Umbilical cord (tissue), 2 donors: ENCODE results near the gene RPTOR. TPM values are rescaled to one million over a fixed set of nuclear protein-coding genes. Genes with fewer than 3 reads are reported as not detected.

Experiments
- DNase-seq: peaks from one replicate; pipeline ENCODE4 v3.0.0-alpha.2; 2015; ENCODE audit warnings: low spot score
- total RNA-seq: library from RNA; depleted of rRNA; stranded (reverse); fragments of >200 nt; gene quantifications from one replicate; pipeline ENCODE4 v1.2.3, GENCODE V29; 2014; ENCODE audit warnings: low replicate concordance; ENCODE audit not compliant: insufficient read depth

Gene RPTOR
- total RNA-seq, 1 donor from 2014 or later, result 19.7 TPM

DNA sequence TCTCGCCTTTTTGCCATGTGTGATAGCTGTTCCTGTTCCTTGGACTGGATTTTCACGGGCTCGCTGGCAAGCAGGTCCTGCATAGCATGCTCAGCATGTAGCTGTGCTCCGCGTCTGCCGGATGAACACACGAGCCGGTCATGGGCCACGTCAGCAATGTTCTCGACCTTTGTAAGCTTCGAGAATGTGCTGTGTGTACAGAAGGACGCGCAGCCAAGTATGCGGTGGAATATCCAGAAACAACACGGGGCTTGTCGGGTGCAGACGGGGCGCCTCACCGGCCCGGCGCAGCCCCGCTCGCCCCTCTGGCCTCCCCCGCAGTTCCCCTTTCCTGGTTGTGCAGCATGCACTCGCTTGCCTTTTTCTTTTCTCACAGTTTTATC lies 42.2 kb downstream of the RPTOR start:
- DNase-seq, result no peak

DNA sequence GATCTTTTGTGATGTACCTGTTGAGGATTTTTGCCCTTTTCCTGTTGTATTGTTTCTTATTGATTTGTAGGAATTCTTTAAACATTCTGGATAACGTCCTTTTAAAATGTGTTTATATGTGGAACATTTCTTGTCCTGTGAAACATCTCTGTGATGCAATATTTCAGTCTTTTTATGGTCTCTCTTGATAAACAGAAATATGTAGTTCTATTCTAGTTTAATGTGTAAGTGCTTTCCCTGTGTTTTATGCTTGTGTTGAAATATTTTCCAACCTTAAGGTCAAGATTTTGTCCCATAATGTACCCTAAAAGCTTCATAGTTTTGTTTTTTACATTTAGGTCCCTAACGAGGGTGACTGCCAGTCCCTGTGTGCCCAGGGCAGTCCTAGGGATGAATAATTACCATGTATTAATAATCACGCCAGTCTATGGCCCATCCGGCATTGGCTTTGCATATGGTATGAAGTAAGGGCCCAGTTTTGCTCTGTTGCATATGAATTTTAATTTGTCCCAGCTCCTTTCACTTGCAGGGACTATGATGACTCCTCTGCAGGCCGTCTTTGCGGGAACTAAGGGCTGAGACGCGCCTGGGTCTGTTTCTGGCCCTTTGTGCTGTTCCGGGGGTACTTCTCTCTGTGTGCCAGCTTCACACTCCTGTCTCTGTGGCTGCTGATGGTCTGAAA lies 44.2 kb downstream of the RPTOR start:
- peak; percentile 40 for DNase-seq

DNA sequence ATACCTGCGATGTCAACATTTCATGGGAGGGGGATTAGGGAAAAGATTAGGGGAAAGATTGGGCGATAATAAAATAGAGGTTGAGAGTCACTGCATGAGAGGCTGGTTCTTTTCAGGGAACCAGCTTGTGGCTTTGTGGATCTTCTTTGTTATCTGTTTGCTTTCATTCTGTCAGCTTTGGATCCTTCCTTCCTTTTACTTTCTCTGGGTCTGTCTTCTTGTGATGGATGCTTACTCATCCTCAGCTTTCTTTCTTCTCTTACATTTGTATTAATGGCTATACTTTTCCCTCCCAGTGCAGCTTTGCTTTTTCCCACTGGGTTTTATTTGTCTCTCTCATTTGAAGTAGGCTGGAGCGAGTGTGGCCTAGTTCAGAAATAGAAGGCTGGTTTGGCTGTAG lies 47.1 kb downstream of the RPTOR start:
- DNase-seq, result no peak

DNA sequence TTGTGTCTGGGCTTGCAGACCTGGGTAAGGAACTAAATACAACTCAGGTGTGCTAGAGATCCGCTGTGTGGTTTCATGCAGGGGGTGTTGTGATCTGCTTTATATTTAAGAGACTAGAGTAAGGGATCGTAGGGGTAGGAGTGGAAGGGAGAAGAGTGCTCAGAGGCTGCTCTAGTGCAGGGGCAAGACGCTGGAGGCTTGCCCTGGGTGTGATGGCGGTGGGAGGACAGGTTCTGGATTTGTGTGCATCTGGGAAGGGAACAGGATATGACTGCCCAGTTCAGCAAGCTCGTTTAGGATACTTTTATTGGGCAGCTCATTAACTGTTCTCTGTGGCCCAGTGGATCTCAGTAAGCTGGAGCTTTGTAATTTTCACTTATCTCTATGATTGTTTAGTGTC lies 47.6 kb downstream of the RPTOR start:
- no peak for DNase-seq

DNA sequence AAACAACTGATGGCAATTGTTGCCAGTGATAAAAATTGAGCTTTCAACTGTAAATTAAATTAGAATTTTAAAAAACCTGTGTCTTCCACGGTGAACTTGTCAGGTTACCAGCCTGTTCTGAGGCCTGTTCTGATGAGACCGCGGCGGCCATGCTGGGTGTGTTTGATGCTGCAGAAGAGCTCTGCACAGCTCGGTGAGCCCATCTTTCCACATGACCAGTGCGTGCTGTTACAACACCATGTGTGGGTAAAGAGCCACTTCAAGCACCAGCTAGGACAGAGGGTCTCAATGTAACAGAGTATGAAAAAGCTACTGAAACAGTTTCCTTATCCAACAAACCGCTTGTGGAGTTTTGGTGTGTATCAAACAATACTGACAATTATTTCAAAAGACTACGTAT lies 48.5 kb downstream of the RPTOR start:
- DNase-seq, result no peak

DNA sequence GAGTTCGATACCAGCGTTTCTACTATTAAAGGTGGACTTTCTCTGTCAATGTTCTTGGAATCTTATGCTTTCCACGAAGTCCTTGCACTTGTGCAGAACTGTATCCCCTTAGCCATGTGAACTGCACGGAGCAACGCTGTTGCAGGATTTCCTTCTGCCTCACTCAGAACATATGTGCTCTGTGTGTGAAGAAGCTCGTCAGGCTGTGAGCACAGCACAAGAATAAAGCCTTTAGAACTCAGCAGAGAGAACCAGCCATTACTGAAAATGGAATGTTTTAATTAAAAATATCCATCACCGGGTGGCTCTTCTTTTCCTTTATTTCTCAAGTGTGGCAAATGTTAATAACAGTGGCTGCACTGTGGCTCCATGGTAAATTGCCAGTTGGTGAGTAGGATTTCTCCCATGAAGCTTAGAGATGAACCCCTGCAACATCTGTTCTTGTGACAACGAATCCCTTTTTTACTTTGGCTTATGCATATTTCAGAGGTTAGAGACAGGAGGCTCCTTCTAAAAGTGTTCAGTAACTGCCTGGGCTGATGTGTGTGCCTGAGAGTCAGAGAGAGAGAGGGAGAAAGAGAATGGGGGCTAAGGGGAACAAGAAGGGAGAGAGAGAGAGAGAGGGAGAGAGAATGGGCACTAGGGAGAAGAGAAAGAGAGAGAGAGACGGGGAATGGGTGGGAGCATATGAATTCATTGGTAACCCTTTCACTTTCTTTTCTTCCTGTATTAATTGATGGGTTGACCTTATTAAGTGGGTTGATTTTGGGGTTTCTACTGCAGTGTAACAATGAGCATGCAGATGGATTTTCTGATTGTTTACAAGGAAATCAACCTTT lies 50.0 kb downstream of the RPTOR start:
- no peak for DNase-seq

DNA sequence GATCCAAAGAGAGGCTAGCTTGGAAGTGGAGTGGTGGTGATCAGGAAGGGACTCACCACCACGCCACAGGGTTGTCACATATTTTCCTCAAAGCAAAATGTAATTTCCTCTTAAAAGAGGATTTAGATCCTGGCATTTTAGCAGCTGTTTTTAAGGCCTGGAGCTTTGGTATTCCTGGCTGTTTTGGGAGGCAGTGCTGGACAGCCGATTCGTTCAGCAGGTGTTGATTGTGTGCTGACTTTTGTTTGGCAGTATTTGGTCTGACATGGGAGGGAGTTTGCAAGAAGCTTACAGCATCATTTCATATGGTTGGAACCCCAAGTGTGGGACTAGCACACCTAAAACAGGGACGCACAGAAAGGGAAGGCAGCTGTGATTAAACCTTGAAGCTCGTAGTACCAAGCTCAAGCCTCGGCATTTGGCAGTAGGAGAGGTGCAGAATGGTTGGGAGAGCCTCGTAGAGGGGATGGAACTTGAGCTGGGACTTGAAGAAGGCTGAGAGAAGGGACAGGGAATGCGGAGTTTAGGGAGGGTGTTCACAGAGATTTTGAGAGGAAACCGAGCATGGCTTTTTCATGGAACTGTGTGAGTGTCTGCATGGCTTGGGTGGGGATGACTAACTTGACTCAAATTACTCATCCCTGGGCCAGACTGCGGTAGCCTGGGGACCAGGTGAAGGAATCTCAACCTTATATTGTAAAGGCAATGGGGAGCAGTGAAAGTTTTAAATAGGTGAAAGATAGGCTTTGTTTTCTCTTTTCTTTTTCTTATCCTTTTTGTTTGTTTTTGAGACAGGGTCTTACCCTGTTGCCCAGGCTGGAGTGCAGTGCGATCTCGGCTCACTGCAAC lies 52.3 kb downstream of the RPTOR start:
- no peak for DNase-seq

DNA sequence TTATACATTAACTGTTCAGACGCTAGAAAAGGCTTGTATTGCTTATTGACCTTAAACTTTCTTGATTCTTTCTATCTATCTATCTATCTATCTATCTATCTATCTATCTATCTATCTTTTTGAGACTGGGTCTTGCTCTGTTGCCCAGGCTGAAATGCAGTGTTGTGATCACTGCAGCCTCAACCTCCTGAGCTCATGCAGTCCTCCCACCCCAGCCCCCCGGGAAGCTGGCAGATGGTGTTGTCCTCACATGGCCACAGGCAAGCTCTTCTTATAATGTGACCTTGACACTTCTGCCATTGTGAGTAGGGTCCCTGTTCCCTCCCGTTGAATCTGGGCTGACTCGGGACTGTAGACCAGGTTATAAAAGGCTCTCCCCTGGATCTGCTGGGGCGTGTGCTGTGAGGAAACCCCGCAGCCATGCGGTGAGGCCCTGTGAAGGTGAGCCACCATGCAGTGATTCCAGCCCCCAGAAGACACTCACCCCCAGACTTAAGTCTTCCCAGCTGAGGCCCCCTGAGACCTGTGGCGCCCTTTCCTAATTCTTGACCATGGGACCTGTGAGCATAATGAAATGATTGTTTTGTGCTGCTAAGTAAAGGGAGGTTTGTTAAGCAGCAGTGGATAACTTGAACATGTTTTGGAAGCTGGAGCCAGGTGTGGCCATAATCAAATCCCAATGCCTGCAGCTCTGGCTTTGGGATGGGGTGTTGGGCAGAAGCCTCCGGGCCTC lies 54.3 kb downstream of the RPTOR start:
- no peak for DNase-seq

DNA sequence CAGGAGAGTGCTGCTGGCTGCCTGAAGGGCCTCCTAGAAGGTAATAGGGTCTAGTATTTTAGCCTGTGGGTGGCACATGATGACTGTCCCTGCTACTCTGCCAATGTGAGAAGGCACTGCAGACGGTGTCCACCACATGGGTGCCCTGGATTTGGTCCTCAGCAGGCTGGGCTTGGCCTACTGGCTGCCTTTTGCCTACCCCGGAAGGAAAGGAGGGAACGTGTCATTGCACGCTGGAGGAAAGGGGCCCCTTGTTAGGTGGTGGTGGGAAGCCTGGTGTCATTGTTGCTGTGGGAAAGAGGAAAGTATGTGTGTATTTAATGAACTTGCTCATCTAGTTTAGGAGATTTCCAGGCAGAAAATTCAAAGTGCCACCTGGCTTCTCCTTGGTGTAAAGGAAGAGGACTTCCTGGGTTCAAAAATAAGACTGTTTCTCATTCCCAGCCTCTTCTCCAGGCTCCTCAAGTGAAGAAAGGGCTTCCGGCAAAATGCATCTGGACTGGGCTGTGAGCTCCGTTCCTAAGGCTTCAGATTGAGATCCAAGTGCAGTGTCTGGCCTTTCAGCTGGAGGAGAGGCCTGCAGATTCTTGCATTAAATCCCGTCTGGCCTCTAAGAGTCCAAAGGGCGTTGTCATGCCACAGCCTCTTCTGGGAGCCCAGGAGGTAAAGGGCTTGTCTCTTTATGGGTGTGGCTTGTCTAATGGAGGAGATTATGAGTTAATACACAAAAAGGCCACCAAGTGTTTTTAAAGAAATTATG lies 55.1 kb downstream of the RPTOR start:
- peak; percentile 90 for DNase-seq

DNA sequence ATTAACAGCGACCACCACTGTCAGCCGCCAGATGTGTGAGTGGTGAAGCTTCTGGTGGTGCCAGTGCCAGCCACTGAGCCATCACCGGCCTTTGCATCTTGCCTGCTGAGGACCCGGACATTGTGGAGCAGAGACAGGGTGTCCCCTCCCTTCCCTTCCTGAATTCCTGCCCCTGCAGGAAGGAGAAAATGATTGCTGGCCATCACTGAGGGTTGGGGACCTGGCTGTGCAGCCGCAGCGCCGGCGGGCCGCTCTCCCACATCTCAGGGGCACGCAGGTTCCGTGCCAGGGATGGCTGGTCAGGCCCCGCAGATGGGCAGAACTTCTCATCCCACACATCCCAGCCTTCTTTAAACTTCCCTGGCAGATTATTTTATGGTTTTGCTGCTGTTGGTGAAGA lies 56.5 kb downstream of the RPTOR start:
- no peak for DNase-seq

DNA sequence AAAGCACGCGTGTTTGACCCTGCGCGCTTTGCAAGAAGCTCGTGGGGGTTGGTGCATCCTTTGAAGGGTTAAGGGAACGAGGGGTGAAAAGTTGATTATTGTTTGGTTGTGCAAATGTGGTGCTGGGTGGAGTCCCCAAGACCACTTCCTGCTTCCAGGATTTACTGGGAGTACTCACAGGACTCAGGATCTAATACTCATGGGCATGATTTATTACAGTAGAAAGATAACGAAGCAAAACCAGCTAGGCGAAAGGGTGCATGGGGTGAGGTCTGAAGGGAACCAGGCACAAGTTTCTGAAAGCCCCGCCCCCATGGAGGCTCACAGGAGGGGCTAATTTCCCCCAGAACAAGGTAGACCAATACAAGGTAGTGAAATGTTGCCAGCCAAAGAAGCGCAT lies 58.8 kb downstream of the RPTOR start:
- DNase-seq, result peak; percentile 62

DNA sequence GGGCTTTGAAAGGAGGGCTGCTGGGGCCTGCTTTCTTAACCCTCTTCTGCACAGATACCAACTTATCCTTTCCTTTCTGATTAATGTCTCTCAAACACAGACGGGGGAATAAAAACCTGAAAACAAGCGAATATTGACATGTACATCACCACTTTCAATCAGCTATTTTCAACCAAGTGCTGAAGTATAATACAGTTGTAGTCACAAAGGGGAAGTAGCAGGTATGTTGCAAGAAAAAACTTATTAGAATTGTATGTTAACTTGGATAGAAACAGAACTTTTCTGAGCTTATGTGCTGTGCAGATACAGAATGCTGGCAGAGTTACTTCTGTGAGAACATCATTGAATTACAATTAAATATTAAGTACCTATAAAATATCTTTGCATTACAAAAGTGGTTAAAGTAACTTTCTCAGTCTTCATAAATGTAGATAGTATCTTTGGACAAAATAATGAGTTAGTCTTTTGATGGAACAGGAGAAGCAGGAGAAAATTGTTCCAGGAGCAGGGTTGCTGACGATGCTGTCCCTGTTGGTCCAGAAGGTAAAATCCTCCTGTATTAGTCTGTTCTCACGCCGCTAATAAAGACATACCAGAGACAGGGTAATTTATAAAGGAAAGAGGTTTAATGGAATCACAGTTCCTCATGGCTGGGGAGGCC lies 59.5 kb downstream of the RPTOR start:
- no peak for DNase-seq

DNA sequence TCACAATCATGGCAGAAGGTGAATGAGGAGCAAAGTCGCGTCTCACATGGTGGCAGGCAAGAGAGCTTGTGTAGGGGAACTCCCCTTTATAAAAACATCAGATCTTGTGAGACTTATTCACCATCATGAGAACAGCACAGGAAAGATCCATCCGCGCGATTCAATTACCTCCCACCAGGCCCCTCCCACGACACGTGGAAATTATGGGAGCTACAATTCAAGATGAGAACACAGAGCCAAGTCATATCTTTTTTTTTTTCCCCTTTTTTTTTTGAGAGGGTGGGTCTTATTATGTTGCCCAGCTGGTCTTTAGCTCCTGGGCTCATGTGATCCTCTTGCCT lies 60.0 kb downstream of the RPTOR start:
- DNase-seq, result no peak

DNA sequence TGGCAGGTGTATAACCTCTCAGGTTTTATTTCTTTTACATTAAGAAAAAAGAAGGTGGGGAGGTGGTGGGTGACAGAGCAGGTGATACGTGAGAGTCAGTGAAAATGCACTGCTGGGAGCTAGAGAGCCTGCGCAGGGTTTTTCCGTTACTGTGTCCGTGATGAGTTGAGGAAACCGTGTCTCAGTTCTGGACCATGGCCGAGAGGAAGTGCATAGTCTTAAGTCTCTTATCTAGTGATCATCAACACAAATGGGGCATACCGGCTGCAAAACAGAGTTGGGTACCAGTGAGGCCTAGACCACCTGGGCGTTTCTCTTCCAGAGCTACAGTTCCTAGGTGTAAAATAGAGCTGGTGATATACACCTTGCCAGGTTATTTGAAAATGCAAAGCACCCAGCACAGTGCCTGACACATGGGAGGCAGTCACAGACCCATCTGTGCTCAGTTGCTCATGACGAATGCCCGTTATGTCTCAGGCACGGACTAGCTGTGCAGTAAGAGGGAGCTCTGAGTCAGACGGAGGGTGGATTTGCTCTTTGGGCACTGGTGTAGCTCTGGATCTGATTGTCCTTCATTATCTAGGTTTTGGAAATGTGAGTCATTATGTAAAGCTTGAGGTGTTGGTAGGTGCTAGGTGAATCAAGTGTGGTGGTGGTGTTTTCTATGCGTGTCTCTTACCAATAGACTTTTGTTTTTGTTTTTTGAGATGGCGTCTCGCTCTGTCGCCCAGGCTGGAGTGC lies 60.9 kb downstream of the RPTOR start:
- DNase-seq, result no peak

DNA sequence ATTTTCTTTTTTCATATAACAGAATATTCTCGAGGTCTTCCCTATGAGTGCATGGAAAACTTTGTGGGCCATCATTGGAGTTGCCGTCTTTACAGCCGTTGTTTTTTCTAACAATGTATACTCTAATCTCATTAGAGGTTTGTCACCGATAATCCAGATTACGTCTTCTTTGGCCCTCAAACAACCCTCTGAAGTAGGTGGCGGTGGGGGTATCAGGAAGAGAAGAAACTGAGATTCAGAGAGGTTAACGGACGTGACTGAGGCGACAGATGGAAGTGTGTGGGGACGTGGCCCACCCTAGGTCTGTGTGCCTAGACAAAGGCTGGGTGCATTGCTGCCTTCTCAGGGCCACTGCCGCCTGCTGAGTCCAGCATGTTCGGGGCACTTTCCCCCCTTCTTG lies 63.7 kb downstream of the RPTOR start:
- no peak for DNase-seq

DNA sequence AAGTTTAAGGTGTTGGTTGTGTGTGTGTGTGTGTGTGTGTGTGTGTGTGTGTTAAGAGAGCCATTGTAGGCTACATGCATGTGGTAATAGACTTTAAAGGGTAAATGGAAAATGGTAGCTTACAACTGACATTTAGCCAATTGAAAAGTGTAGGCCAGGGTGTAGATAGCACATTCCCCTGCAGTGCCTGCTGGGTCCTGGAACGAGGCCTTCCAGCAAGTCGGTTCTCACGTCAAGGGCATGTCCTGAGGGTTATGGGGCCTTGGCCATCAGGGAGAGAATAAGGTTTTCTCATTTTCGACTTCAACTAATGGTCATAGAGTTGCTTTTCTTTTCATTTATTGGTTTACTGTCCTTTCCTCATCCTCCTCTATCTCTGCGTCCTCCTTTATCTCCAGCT lies 65.1 kb downstream of the RPTOR start:
- DNase-seq, result no peak

DNA sequence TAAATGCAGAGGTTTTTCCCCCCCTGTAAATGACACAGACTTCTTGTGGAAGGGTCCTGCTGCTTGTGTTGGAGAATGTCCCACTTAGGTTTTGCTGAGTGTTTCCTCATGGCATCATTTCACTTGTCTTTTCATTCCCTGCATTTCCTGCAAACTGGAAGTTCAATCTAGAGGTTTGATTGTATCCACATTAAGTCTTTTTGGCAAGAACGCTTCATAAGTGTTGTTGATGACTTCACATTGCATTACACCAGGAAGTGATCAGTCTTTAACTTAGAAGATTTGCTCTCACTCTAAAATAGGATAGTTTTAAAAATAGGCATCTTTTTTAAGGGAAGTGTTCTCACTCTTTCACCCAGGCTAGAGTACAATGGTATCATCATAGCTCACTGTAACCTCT lies 67.2 kb downstream of the RPTOR start:
- DNase-seq, result no peak

DNA sequence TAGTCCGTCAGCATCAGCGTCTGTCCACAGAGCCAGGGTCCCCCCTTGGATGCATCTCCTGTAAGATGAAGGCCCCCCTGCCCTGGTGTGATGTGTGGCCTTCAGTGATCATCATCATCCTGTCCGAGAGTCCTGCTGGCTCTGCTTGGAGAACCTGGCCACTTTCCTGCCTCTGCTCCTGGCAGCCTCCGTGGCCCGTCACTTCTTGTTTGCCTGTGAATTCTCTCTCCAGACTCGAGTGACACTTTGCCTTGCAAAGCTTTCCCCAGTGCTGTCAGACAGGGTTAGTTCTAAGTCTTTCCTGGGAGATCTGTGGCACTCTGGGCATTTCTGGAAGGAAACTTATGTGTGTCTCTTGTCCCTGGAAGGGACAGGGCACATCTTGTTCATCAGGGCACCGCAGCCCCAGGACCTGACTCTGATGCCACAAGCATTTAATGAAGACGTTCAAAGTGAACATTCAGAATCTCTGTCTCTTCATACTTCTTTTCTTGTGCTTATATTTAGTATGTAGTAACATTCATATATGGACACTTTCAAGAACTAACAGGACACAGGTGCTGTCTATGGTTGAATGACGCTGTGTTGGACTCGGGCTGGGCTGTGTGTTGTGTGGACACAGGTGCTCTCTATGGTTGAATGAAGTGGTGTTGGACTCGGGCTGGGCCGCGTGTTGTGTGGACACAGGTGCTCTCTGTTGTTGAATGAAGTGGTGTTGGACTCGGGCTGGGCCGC lies 68.5 kb downstream of the RPTOR start:
- DNase-seq, result no peak

DNA sequence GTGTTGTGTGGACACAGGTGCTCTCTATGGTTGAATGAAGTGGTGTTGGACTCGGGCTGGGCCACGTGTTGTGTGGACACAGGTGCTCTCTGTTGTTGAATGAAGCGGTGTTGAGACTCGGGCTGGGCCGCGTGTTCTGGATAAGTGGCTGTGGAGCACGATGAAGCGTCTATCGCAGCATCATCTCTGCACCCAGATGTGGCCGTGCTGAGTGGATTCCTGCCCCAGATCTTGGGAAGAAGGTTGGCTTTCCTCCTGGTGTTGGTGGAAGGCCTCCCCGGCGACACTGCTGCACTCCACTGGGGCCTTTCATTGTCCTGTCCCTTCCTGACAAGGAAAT lies 69.1 kb downstream of the RPTOR start:
- no peak for DNase-seq
